ENCODE measurements around the gene RFPL2.
"Not testable (repeated sequence)": the region's sequence is repeated elsewhere in the genome, so short reads cannot be mapped to it uniquely, and the experiment has no call there.

The RFPL2 gene

GRCh38 chr22:32205974-32206773, 1.3 kb upstream of the RFPL2 start:
- DNase-seq (ENCODE audit: low spot score): no peak

- DNase-seq (ENCODE audit: low spot score): no peak
These were observed 625 bp downstream of the RFPL2 start for GRCh38 chr22:32204040-32204855.

- DNase-seq (ENCODE audit: low spot score): no peak
These were observed 1.5 kb downstream of the RFPL2 start for GRCh38 chr22:32203181-32204039.

DNA sequence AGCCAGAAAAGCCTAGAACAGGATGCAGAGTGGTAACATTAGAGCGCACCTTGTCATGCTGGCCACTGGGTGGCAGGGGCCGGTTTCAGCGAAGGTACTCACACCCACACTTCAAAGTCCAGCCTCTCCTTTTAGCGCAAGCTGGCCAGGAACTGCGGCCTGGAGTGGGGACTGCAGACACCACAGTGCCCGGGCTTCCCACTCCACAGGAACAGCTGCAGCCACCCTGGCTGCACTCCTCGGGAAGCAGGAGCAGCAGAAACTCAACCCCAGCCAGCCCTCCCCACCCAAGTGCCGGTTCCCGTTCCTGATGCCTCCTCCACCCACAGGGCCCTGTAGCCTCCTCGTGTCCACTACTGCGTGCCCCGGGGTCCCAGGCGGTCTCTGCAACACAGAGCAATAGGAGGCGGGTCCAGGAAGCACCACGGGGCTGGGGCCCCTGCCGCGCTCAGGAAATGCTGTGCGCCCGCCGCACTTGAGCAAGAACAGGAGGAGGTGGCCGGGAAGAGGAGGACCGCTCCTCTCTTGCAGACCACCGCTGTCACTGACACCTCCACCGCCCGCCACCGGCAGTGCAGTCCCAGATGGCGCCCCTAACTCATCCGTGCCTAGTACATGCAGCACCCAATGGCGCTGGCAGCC, 2.2 kb downstream of the RFPL2 start:
- DNase-seq (ENCODE audit: low spot score): peak; percentile 41

- no peak for DNase-seq (ENCODE audit: low spot score)
These were observed 2.7 kb downstream of the RFPL2 start for GRCh38 chr22:32202161-32202538.

DNA sequence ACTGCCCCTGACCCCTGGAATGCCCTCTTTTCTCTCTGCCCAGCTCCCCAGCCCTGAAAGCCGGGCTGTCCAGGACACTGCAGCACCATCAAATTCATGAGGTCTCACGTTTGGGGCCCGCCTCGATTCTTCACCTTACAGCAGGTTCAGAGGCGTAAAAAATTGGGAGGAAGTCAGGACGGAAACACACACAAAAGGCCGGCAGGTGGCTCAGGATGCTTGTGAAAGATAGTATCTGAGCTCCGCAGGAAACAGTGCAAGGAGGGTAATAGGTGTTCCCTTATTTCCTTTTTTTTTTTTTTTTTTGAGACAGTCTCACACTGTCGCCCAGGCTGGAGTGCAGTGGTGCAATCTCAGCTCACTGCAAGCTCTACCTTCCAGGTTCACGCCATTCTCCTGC, 4.1 kb downstream of the RFPL2 start:
- no peak for DNase-seq (ENCODE audit: low spot score)

DNA sequence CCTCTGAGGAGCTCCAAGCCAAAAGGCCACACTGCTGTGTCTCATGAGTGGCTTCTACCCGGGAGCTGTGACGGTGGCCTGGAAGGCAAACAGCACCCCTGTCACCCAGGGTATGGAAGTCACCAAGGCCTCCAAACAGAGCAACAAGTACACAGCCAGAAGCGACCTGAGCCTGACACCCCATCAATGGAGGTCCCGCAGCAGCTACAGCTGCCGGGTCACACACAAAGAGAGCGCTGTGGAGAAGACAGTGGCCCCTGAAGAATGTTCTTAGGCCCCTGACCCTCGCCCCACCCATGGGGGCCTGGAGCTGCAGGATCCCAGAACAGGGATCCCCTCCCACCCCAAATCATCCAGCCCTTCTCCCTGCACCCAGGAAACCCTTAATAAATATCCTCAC, 4.9 kb downstream of the RFPL2 start:
- no peak for DNase-seq (ENCODE audit: low spot score)

DNA sequence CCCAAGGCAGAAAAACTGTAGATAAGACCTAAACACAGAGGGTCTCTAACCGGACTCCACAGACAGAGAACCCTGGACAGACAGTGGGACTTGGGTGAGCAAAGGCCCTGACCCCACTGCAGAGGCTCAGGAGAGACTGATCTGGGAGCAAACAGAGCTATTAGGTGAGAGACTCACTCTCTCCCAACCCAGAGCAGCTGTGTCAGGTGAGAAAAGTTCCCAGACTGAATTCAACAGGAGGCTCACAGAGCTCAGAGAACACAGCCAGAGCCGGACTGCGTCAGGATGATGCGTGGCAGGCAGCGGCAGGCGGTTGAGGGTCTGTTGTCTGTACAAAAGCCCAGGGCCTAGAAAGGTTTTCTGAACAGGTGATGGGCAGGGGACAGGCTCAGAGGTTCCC, 5.5 kb downstream of the RFPL2 start:
- no peak for DNase-seq (ENCODE audit: low spot score)

DNA sequence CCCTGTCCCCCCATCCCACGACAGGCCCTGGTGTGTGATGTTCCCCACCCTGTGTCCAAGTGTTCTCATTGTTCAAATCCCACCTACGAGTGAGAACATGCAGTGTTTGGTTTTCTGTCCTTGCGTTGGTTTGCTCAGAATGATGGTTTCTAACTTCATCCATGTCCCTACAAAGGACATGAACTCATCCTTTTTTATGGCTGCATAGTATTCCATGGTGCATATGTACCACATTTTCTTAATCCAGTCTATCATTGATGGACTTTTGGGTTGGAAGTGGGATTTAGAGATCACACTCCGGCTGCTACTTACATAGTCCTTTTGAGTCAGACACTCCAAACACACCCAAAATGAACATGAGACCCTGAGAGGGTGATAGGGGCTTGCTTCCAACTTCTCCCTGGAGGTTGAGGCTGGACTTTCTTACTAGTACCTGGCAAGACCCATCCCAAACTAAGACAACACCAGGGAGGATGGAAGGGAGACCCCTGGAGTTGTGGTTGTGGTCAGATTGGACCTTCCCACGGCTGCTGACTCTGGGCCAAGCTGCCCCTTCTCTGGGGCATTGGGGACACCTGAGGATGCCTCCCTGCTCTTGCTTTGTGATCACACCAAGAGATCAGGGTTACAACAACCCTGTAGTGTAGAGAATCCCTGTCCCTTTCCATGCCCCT, 7.2 kb downstream of the RFPL2 start:
- not testable (repeated sequence) for DNase-seq (ENCODE audit: low spot score)

GRCh38 chr22:32195900-32196299, 9.0 kb downstream of the RFPL2 start:
- not testable (repeated sequence) for DNase-seq (ENCODE audit: low spot score)

DNA sequence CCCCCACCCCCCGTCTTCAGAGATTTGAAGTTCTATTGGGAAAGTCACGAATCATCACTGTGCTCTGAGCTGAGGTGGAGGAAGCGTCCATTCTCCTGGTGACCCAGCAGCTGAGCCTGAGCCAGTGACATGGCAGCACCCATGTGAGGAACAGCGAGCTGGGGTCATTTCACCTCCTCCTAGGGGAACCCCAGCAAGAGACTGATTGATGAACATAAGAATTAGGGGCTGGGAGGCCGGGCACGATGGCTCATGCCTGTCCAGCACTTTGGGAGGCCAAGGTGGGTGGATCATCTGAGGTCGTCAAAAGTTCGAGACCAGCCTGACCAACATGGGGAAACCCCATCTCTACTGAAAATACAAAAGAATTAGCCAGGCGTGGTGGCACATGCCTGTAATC, 11.5 kb downstream of the RFPL2 start:
- not testable (repeated sequence) for DNase-seq (ENCODE audit: low spot score)

GRCh38 chr22:32191021-32191420, 13.9 kb downstream of the RFPL2 start:
- not testable (repeated sequence) for DNase-seq (ENCODE audit: low spot score)

DNA sequence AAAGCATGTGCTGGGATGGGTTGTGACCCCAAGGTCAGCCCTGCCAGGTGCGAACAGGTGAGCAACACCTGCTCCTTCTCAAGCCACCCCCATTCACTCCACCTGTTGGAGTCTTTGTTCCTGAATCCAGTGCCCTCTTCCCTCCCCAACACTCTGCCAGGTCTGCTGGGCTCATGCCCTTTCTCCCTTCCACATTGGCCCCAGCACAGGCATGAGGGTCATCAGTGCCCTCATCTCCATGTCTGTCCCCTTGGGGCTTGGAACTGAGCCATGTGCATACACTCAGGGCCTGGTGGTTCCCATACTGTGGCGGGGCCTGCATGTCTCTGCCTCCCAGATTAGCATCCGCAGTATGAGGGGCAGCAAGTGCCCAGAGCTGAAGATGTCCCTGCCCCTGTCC, 19.1 kb downstream of the RFPL2 start:
- DNase-seq (ENCODE audit: low spot score): no peak

DNA sequence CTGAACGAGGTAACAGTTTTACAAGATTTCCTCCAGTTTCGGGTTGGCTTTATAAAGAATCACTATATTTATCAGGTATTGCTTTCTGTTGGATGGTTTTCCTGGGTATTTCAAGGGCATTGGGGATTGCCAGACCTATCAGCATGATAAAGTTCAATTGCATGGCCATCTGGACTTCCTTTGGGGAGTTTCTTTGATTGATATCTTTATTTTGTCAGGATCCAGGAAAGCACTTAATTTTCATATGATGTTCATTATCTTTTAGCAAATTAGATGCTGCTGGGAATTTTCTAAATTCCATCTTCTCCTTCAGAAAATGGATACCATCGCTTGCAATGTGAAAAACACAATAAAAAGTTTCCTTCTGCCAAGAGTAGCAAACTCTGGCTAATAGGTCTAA, 21.2 kb downstream of the RFPL2 start:
- no peak for DNase-seq (ENCODE audit: low spot score)

- DNase-seq (ENCODE audit: low spot score): no peak
These were observed 23.8 kb downstream of the RFPL2 start for GRCh38 chr22:32181043-32181442.

- no peak for DNase-seq (ENCODE audit: low spot score)
These were observed 27.6 kb downstream of the RFPL2 start for GRCh38 chr22:32177221-32177765.

- DNase-seq (ENCODE audit: low spot score): no peak
These were observed 28.9 kb downstream of the RFPL2 start for GRCh38 chr22:32175683-32176644.

GRCh38 chr22:32175115-32175514, 29.8 kb downstream of the RFPL2 start:
- no peak for DNase-seq (ENCODE audit: low spot score)

DNA sequence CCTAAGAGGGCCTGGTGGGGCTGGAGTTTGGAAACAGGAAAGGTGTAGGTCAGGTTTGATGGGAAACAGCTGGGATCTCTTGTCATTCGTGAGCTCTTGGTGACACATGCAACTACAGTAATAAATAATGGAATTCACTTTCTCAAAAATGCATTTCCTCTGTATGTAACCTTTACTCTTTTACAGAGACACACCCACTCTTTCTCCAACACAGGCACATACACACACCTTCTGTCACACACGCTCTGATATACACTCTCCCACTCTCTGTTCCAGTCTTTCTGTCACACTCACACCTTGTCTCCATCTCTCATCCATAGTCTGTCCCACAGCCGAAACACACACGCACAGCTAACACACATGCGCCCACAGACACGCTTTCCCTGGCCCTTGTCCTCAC, 39.2 kb downstream of the RFPL2 start:
- no peak for DNase-seq (ENCODE audit: low spot score)
